ENCODE measurements around the gene MEIS2. TPM values are rescaled to one million over a fixed set of nuclear protein-coding genes. Genes with fewer than 3 reads are reported as not detected.

The MEIS2 gene
- total and polyA plus RNA-seq, 2 of the 13 experiments (the other 11 are each of a cell fraction or from before 2014, with no cell fraction given), result 10.7 to 12.4 TPM

DNA sequence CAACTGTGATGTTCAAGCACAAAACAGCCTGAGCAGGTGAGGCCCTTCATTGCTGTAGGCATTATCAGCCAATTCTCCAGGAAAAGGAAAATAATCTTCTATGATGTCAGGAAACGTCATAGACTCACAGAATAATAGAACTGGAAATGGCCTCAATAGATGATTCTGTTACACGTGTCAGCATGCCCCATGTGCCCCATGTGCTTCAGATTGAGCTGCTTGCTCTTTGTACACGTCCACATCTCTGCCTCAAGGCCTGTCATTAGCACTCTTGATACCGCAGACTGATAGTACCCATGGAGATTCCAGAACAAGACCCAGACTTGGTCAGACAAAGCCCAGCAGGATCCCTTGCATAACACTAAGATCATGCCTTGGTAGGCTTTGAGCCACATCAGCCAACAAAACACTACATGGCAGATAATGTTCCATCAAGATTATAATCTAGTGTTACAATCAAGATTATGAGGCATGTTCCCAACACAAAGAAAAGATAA, 95.9 kb downstream of the MEIS2 start:
- in situ Hi-C loops (cut with HindIII; ENCODE audit: extremely low pct_ligation_motif_present, low pct_unique_long_range_greater_than_20kb) (no loop called here), intact Hi-C loops (cut with micrococcal nuclease; ENCODE audit: unreplicated experiment) (no loop called here)
- H4K20me1 ChIP-seq (ENCODE audit: insufficient read depth, low read length), result no peaks in the 10 kb centered on the region
- TF ChIP-seq SKI (IDR thresholded peaks at IDR 0.05; ENCODE audit: partially characterized antibody) (no peak), EED (CRISPR knock-in tag; IDR thresholded peaks at IDR 0.05) (no peak), EHMT2 (IDR thresholded peaks at IDR 0.05; ENCODE audit: borderline replicate concordance, low read depth, low read length) (no peak), TRIM24 (CRISPR knock-in tag; IDR thresholded peaks at IDR 0.05) (no peak), RBAK (CRISPR knock-in tag; IDR thresholded peaks at IDR 0.05) (no peak)
- no peaks in the 10 kb centered on the region for H3K27me3 ChIP-seq (ENCODE audit: control insufficient read depth in 1 of 2, insufficient read depth in 2 of 2, low read length in 2 of 2)
- POLR2A ChIA-PET, result no interaction called here
- H3K9ac ChIP-seq (ENCODE audit: insufficient read depth, low read depth, low read length), result no peak overlapping the region
- H3K4me1 ChIP-seq (ENCODE audit: insufficient read depth, low read length), result peaks cover 21% of the 10 kb centered on the region
- FAIRE-seq (no peak), ATAC-seq (no peak), DNase-seq (ENCODE audit: low spot score) (no peak)
- no peak overlapping the region for H3K4me3 ChIP-seq (replicated peaks in 1 of 3; ENCODE audit: insufficient read depth in 1 of 3, low read depth in 2 of 3, low read length in 3 of 3)
- no peaks in the 10 kb centered on the region for H3K9me3 ChIP-seq (ENCODE audit: low read length)
- no peak overlapping the region for H2AFZ ChIP-seq (ENCODE audit: low read length)
- CTCF ChIA-PET (ENCODE audit: low intra/inter-chr PET ratio, low total read pairs), result no interaction called here
- no peak overlapping the region for H3K27ac ChIP-seq (ENCODE audit: extremely low read length, insufficient read depth, low read length)
- no peaks in the 10 kb centered on the region for H3K79me2 ChIP-seq (ENCODE audit: insufficient read depth, low read length)
- WGBS (ENCODE audit: low lambda C conversion rate), result 86% methylated on average over 4 of the region's 4 CpGs
- BruUV-seq (replicated peaks), result no TSS peak
- H3K36me3 ChIP-seq (replicated peaks in 1 of 2; ENCODE audit: control insufficient read depth in 1 of 2, insufficient read depth in 2 of 2, low read length in 2 of 2), result peaks cover 0 to 7% of the 10 kb centered on the region in 2 experiments; a peak in 1 of 5 replicates
- H3K4me2 ChIP-seq (ENCODE audit: low read depth, low read length), result no peak overlapping the region

DNA sequence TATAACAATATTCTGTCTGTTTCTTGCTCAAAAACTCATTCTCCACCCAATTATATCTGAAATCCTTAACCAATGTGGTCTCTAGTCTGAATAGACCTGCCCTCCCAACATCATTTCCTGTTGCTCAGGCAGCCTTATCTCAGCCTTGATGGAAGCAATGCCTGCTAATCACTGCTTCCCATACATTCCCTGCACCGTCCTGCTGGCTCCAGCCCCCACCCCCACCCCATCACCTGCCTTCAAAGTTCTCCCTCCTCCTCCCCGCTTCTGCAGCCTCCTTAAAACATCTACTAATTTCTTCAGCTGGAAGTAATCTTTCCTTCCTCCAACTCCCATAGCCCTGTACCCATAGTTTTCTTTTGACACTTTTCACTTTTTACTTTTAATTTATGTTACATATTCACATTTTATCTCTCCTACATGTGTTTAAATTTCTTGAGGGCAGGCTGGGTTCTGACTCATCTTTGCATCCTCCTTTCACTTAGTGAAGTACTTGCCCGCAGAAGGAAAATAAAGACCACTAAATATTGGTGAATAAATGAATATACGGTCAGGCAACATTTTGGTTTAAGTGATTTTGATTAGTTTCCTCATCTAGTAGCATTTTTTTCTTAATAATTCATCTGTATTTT, 98.2 kb downstream of the MEIS2 start:
- H3K36me3 ChIP-seq (replicated peaks in 1 of 2; ENCODE audit: control insufficient read depth in 1 of 2, insufficient read depth in 2 of 2, low read length in 2 of 2), result peaks cover 0 to 7% of the 10 kb centered on the region in 2 experiments; a peak in 1 of 5 replicates
- intact Hi-C loops (cut with micrococcal nuclease; ENCODE audit: unreplicated experiment), result no loop called here
- no peaks in the 10 kb centered on the region for H3K4me1 ChIP-seq (ENCODE audit: insufficient read depth, low read length)
- H3K79me2 ChIP-seq (ENCODE audit: insufficient read depth, low read length), result no peaks in the 10 kb centered on the region
- DNase-seq (ENCODE audit: low spot score), result no peak
- H2AFZ ChIP-seq (ENCODE audit: low read length), result no peak overlapping the region
- H3K27ac ChIP-seq (ENCODE audit: extremely low read length, insufficient read depth, low read length), result no peak overlapping the region
- H3K9me3 ChIP-seq (ENCODE audit: low read length), result no peaks in the 10 kb centered on the region
- WGBS (ENCODE audit: low lambda C conversion rate), result 91% methylated on average over 4 of the region's 4 CpGs
- no peak overlapping the region for H3K9ac ChIP-seq (ENCODE audit: insufficient read depth, low read depth, low read length)
- BruUV-seq (replicated peaks), result no TSS peak
- no peaks in the 10 kb centered on the region for H4K20me1 ChIP-seq (ENCODE audit: insufficient read depth, low read length)
- H3K27me3 ChIP-seq (ENCODE audit: control insufficient read depth in 1 of 2, insufficient read depth in 2 of 2, low read length in 2 of 2), result no peaks in the 10 kb centered on the region
- CTCF ChIA-PET (ENCODE audit: low intra/inter-chr PET ratio, low total read pairs), result no interaction called here
- no peak for ATAC-seq
- POLR2A ChIA-PET, result no interaction called here
- FAIRE-seq, result no peak
- H3K4me2 ChIP-seq (ENCODE audit: low read depth, low read length), result no peak overlapping the region
- no peak overlapping the region for H3K4me3 ChIP-seq (replicated peaks in 1 of 3; ENCODE audit: insufficient read depth in 1 of 3, low read depth in 2 of 3, low read length in 3 of 3)
- in situ Hi-C loops (cut with HindIII; ENCODE audit: extremely low pct_ligation_motif_present, low pct_unique_long_range_greater_than_20kb), result no loop called here
- TF ChIP-seq DNMT1 (CRISPR knock-in tag; IDR thresholded peaks at IDR 0.05) (no peak), SCMH1 (CRISPR knock-in tag; IDR thresholded peaks at IDR 0.05; ENCODE audit: borderline replicate concordance) (no peak), ZC3H4 (CRISPR knock-in tag; IDR thresholded peaks at IDR 0.05; ENCODE audit: borderline replicate concordance) (no peak), ZNF292 (CRISPR knock-in tag; IDR thresholded peaks at IDR 0.05; ENCODE audit: borderline replicate concordance, low read depth) (no peak), ZNF841 (CRISPR knock-in tag; IDR thresholded peaks at IDR 0.05; ENCODE audit: borderline replicate concordance) (no peak)
- TF ChIP-seq, protein P1, sequence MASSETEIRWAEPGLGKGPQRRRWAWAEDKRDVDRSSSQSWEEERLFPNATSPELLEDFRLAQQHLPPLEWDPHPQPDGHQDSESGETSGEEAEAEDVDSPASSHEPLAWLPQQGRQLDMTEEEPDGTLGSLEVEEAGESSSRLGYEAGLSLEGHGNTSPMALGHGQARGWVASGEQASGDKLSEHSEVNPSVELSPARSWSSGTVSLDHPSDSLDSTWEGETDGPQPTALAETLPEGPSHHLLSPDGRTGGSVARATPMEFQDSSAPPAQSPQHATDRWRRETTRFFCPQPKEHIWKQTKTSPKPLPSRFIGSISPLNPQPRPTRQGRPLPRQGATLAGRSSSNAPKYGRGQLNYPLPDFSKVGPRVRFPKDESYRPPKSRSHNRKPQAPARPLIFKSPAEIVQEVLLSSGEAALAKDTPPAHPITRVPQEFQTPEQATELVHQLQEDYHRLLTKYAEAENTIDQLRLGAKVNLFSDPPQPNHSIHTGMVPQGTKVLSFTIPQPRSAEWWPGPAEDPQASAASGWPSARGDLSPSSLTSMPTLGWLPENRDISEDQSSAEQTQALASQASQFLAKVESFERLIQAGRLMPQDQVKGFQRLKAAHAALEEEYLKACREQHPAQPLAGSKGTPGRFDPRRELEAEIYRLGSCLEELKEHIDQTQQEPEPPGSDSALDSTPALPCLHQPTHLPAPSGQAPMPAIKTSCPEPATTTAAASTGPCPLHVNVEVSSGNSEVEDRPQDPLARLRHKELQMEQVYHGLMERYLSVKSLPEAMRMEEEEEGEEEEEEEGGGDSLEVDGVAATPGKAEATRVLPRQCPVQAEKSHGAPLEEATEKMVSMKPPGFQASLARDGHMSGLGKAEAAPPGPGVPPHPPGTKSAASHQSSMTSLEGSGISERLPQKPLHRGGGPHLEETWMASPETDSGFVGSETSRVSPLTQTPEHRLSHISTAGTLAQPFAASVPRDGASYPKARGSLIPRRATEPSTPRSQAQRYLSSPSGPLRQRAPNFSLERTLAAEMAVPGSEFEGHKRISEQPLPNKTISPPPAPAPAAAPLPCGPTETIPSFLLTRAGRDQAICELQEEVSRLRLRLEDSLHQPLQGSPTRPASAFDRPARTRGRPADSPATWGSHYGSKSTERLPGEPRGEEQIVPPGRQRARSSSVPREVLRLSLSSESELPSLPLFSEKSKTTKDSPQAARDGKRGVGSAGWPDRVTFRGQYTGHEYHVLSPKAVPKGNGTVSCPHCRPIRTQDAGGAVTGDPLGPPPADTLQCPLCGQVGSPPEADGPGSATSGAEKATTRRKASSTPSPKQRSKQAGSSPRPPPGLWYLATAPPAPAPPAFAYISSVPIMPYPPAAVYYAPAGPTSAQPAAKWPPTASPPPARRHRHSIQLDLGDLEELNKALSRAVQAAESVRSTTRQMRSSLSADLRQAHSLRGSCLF (CRISPR knock-in tag; IDR thresholded peaks at IDR 0.05; ENCODE audit: borderline replicate concordance), result no peak
- TF ChIP-seq, protein P2, sequence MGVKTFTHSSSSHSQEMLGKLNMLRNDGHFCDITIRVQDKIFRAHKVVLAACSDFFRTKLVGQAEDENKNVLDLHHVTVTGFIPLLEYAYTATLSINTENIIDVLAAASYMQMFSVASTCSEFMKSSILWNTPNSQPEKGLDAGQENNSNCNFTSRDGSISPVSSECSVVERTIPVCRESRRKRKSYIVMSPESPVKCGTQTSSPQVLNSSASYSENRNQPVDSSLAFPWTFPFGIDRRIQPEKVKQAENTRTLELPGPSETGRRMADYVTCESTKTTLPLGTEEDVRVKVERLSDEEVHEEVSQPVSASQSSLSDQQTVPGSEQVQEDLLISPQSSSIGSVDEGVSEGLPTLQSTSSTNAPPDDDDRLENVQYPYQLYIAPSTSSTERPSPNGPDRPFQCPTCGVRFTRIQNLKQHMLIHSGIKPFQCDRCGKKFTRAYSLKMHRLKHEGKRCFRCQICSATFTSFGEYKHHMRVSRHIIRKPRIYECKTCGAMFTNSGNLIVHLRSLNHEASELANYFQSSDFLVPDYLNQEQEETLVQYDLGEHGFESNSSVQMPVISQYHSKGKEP (CRISPR knock-in tag; IDR thresholded peaks at IDR 0.05), result no peak

All from HepG2 (cell line).